GM21515 (cell line): Measurements from ENCODE around the gene TMEM131L.
"Not testable (repeated sequence)": the region's sequence is repeated elsewhere in the genome, so short reads cannot be mapped to it uniquely, and the experiment has no call there.

Experiments
- ATAC-seq: cut with Tn5 transposase; IDR thresholded peaks from one replicate; pipeline ENCODE4 v1.9.1; 2021; ENCODE audit not compliant: unreplicated experiment

Gene TMEM131L

DNA sequence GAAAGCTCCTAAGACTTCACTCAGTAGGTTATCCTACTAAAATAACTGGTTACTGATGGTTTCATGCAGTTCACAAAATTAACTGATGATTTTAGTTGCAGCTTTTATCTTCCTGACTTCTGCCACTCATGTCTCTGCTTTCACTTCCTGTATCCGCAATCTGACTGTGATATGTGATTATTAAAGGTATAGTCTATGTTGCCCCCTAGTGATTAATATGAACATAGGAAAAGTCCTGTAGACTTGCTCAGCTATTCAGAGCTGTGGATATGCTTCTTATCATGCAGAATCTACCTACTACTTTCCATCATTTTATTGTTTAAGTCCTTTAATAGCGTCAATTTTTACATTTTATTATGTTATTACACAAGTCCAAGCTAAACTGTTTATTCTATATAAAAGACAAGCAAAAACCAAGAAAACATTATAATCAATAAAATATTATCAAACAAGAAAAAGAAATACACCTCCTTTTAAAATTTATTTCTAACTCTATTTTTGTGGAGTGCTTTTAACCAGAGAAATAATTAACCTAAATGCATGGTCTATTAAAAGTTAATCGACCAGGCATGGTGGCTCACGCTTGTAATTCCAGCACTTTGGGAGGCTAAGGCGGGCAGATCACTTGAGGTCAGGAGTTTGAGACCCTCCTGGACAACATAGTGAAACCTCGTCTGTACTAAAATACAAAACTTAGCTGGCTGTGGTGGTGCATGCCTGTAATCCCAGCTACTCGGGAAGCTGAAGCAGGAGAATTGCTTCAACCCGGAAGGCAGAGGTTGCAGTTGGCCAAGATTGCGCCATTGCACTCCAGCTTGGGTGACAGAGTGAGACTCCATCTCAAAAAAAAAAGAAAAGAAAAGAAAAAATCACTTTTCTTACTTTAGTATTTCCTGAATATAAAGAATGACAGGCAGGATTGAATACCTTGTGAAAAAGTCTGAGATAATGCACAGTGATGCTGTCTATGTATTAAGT lies 177.5 kb downstream of the TMEM131L start:
- peak; percentile 89 for ATAC-seq

DNA sequence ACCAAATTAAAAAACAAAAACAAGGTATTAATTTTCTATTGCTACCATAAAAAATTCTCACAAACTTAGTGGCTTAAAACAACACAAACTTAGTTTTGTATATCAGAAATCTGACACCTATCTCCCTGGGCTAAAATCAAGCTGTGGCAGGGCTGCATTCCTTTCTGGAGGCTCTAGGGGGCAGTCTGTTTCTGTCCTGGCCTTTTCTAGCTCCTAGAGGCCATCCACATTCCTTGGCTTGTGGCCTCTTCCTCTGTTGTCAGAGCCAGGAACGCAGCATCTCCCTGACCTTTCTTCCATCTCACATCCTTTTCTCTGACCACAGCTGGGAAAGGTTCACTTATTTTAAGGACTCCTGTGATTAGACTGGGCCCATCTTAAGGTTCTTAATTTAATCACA lies 179.0 kb downstream of the TMEM131L start:
- no peak for ATAC-seq

DNA sequence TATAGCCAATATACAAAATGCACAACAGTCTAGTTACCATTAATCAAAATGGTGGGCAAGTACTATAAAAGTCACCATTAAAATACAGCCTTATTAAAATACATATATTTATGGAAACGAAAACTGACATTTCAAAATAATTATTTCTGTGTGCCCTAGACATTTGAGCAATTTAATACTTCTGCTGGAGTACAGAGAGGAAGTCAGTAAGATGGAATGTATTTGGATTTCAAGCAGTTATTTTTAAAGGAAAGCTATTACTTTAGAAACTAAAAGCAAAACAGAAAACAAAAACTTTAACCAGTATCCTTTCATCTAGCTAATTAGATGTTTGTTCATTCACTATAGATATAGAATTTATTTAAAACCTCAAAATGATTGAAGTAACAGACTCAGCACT lies 180.1 kb downstream of the TMEM131L start:
- ATAC-seq: no peak

DNA sequence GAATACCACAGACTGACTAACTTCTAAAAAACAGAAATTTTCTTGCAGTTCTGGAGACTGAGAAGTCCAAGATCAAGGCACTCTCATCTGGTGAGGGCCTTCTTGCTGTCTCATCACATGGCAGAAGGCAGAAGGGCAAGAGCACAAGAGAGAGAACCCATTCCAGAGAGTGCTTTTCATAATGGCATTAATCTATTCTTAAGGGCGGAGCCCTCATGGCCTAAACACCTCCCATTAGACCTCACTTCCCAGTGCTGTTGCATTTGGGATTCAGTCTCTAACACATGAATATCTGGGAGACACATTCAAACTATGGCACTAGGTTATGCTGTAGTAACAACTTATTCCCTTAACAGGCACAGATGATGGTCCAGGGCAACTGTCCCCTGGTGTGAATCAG lies 180.8 kb downstream of the TMEM131L start:
- no peak for ATAC-seq

DNA sequence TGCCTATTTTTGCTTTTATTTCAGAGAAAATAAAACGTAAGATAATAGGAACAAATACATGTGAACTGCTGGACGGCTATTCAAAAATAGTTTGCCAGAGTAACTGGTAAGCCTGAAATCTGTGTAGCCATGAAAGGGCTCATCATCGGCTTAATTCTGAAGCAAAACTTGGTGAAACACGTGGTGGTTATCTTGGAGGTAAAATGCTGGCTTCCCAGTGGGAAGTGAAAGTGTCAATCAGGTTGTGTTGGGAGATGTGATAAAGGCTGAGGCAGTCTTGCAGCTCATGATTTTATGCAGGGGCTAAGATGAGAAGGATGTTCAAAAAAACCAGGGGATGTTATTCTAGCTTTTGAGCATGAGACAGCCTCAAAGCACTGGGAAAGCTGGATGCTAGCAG lies 181.8 kb downstream of the TMEM131L start:
- ATAC-seq: no peak

DNA sequence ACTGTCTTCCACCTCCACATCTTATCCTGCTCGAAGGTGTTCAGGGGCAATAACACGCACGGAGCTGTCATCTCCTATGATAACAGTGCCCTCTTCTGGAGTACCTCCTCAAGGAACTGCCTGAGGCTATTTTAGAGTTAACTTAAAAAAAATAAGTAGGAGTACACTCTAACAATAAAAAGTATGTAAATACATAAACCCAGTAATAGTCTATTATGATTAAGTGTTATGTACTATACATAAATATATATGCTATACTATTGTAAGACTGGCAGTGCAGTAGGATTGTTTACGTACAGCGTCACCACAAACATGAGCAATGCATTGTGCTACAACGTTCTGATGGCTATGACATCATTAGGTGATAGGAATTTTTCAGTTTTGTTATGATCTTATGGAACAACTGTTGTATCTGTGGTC lies 183.4 kb downstream of the TMEM131L start:
- ATAC-seq: no peak

DNA sequence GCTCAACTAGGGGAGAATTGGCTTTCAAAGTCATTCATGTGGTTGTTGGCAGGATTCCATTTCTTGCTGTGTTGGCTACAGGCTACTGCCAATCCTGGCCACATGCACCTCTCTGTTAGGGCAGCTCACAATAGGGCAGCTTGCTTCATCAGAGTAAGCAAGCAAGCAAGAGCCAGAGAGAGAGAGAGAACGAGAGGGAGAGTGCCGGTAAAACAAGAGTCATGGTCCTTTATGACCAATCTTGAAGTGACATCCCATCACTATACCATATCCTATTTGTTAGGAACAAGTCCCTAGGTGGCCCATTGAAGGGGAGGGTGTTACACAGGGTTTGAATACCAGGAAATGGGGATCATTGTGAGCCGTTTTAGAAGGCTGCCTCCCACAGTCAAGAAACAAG lies 185.0 kb downstream of the TMEM131L start:
- no peak for ATAC-seq

DNA sequence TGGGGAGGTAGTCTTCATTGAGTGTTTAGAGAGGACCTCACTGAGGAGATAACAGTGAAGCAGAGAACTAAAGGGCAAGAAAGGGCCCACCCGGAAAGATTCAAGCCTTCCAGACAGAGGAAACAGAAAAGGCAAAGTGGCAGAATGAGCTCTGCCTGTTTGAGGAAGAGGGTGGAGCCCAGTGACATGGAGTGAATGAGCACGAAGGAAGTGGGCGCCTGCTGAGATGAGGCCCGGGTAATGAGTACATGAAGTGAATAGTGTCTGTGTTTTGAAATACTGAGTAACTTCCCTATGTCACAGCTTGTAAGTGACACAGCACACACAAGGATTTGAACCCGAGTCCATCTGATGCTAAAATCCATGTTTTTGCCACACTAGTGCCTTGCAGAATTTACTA lies 185.4 kb downstream of the TMEM131L start:
- ATAC-seq: no peak

DNA sequence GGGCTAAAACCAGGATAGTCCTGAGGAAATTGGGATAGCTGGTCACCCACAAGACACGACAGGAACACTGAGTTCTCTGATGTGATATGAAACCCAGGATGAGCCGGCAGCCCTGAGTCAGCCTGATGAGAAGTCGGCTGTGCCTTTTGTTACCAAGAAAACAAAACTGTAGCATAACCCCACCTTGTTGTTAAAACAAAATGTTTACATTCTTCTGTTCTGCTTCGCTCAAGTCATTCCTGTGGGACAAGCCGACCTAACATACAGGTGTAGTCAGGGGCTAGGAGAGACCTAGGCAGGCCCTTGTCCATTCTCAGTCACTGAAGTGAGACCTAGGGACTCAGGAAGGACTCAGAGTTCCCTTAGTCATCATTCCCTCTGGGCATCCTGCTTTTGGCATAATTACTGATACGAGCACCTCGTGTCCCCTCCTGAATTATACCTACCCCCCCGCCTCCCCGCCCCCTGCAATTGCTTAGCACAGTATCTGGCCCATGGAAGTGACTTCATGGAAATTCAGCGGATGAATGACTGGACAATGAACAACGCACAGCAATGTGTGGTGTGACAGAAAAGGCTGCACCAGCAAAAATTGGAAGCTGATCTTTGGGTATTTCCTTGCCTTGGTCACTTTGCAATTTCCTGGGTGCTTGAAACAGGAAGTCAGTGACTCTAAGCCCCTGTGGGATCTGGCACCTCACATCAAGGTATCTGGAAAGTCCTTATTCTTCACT lies 186.1 kb downstream of the TMEM131L start:
- no peak for ATAC-seq

DNA sequence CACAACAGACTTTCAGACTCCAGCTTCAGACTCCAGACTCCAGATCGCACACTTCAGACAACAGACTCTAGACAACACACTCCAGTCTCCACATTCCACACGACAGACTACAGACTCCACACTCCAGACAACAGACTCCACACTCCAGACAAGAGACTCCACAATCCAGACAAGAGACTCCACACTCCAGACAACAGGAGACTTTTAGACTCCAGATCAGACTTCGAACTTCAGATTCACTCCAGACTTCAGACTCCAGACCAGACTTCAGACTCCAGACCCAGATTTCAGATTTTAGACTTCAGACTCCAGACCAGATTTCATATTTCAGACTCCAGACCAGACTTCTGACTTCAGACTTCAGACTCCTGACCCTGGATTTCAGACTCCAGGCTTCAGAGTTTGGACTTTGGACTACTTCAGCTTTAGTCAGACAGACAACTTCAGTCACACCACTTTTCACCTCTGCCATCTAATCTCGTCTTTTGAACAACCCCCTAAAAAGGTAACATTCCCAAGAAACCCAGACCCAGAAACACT lies 188.9 kb downstream of the TMEM131L start:
- ATAC-seq: no peak

DNA sequence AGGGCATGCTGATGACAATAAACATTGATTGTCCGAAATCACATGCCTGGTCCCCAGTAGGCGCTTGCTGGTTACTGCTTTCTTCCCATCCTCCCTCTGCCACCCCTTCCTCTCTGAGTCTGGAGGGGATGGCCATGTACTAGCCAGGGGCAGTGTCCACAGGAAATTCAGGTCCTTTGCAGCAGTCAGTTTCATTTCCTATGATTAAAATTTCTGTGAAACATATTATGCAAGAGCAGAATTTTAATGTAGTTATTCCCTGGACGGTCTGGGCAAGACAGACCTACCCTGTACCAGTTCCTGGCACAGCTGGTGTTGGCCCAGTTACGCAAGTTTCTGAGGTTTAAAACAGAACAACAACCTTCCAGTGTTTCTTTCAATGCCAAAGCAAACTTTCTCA lies 189.8 kb downstream of the TMEM131L start:
- ATAC-seq: no peak

DNA sequence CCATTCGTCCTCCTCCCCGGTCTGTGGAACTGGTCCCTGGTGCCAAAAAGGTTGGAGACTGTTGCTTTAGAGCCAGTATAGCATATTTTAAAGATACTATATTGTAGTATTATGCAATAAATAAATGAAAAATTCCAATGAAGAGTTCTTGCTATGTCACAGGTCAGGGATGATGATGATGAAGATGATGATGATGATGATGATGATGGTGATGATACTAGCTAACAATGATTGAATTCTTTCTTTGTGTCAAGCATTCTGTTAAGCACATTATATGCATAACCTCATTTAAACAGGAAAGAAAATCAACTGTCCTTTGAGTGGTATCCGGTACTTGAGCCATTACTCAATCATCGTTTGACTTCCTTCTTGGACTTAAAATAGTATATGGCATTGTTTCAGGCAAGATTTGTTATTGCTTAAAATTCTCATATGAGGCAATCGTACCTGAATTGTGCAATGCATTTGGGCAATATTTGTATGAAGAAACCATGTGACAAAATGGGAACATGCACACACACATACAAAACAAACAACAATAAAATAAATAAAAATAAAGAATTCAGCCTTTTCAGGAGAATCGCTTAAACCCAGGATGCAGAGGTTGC lies 195.2 kb downstream of the TMEM131L start:
- no peak for ATAC-seq

DNA sequence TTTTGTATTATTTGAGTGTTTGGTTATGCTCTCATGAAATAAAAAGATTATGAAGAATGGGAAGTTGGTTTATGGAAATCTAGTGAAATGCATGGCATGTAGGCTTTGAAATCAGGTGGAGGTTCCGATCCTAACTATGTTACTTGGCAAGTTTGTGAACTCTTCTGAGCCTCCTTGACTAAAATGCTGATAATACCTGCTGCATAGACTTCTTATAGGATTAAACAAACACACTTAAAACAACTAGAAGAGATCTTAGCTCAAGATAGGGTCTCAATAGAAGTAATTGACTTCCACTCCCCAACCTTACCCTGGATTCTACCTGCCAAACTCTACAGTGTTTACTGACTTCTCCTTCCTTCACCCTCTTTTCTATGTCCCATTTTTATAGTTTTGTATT lies 195.7 kb downstream of the TMEM131L start:
- ATAC-seq: no peak

DNA sequence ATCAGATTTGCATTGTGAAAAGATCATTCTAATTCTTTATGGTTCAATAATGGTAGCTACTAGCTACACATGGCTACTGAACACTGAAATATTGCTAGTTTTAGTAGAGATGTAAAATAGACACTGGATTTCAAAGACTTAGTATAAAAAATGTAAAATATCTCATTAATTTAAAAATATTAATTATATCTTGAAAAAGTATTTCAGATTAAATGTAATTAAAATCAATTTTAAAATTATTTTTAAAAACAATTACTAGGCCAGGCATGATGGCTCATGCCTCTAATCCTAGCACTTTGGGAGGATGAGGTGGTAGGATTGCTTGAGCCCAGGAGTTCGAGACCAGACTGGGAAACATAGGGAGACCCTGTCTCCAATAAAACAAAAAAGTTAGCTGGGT lies 197.5 kb downstream of the TMEM131L start:
- no peak for ATAC-seq

DNA sequence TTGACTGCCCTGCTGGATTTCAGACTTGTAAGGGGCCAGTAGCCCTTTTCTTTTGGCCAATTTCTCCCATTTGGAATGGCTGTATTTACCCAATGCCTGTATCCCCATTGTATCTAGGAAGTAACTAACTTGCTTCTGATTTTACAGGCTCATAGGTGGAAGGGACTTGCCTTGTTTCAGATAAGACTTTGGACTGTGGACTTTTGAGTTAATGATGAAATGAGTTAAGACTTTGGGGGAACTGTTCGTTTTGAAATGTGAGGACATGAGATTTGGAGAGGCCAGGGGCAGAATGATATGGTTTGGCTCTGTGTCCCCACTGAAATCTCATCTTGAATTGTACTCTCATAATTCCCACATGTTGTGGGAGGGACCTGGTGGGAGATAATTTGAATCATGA lies 200.3 kb downstream of the TMEM131L start:
- ATAC-seq: not testable (repeated sequence)

DNA sequence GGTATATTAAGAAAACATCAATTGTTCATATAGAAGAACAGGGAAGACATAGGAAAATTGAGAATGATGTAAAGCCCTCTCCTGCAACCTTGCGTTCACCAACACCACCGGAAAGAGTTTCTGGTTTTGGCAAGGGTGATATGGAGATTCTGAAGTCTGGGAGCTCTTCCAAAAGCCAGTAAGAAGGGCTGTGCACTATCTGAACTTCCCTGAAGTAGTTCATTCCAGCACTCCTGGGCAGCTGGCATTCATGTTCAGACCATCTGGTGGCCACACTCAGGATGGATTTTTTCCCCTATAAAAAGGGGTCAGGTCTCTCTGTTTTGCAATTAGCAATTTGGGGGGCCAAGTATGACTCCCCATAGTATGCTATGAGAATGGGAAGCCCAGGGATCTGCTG lies 202.5 kb downstream of the TMEM131L start:
- ATAC-seq: no peak

DNA sequence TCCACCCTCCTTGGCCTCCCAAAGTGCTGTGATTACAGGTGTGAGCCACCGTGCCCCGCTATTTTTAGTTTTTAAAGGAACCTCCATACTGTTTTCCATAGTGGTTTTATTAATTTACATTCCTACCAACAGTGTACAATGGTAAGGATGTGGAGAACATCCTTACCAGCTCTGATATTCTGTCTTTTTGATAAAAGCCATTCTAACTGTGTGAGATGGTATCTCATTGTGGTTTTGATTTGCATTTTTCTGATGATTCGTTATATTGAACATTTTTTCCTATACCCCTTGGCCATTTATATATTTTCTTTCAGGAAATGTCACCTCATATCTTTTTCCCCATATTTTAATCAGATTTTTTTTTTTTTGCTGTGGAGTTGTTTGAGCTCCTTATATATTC lies 203.7 kb downstream of the TMEM131L start:
- no peak for ATAC-seq

DNA sequence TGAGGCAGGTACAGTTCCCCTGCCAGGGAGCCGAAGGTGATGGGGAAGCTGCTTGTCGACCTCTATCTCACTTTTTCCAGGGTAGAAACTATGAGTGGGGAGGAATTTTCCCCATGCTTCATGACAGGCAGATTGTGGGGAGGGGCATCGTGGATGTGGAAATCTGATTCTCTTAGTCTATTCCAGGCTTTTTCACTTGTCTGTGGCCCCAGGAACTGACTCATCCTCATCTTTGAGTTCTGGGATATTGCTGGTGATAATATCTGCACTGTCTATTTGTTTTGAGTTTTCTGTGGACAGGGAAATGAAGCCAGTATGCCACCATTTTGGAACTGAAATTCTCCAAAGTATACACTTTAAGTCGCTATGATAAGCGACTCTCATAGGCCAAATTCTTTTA lies 210.3 kb downstream of the TMEM131L start:
- no peak for ATAC-seq

DNA sequence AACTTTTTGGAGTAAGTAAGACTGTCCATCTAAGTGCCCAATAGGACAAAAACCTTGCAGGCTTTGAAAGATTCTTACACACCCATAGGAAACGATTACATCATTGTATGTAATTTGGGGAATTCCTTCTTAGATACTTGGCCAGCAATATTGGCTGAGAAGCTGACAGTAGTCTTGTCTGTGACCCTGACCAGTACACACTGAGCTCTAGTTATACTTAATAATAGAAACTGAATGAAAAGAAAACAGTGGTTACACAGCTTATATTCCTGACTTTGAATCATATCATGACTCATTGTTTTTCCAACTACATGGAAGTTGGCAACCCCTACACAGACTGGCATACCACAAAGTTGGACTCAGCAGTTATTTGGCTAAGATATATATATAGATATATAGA lies 210.8 kb downstream of the TMEM131L start:
- no peak for ATAC-seq

DNA sequence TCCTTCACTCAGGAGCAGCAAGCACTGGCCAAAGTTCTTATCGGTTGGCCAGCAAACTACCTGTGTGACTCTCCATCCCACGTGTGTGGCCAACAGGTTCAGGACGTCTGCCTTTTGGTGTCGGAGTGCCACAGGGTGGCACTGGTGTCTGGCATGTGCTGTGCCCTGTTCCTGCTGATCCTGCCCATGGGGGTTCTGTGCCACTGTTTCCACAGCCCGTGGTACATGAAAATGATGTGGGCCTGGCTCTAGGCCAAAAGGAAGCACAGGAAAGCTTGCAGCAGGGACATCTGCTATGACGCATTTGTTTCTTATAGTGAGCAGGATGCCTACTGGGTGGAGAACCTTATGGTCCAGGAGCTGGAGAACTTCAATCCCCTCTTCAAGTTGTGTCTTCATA lies 213.3 kb downstream of the TMEM131L start:
- ATAC-seq: no peak

DNA sequence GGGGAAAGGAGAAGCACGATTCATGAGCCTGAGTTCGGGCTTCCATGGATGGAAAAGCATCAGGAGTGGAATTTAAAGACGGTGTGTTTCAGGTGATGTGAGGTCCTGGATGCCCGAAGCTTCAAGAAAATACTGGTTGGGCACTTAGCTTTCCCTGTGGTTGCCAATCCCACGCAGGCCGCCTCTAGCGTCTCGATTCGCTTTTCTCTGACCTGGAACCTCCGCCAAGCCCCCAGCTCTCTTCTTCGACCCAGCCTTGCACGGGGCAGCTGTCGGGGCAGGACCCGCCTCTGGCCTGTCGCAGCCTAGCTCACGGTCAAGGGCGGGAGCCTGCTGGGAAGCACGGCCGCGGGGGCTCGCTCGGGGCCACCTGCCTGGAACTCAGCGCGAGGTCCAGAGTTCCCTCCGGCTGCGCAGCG lies 217.6 kb downstream of the TMEM131L start:
- ATAC-seq: no peak
